Endothelial cell of umbilical vein (primary cell): ENCODE measurements around the gene IL3. TPM values are rescaled to one million over a fixed set of nuclear protein-coding genes. Genes with fewer than 3 reads are reported as not detected.

ENCODE experiments used
- BruUV-seq: library from RNA; stranded (reverse); fragments of 400-500 nt; replicated peaks from 2 replicates; lab custom pipeline; 2021; lab: Mats Ljungman, UMichigan
- CTCF ChIA-PET: fragments of 300-600, 350-600 bp; sonication (Branson Sonifier 250); formaldehyde crosslinking; loops from one replicate; lab custom pipeline; 2021; ENCODE audit warnings: antibody characterized with exemption, inconsistent platforms; lab: Charles Lee
- POLR2A ChIA-PET: fragments of 300-600, 350-600 bp; sonication (Branson Sonifier 250); formaldehyde crosslinking; loops from one replicate; lab custom pipeline; 2021; ENCODE audit warnings: antibody characterized with exemption, inconsistent platforms; lab: Charles Lee
- DNase-seq: peaks from one replicate; pipeline ENCODE4 v3.0.0-alpha.2; 2011; ENCODE audit warnings: low read depth, low spot score
- FAIRE-seq: peaks from 2 replicates; lab custom pipeline; 2011; peaks lifted over from hg19 to GRCh38; lab: Jason Lieb, UNC
- H2AFZ ChIP-seq: 2 replicates; pipeline ENCODE4 v1.6.0; 2012; ENCODE audit warnings: low read depth, low read length, control low read depth, inconsistent platforms
- H3K27ac ChIP-seq: 2 replicates; pipeline ENCODE4 v1.5.1; 2011; ENCODE audit warnings: low read depth, mild to moderate bottlenecking, control low read depth, low read length, moderate library complexity; ENCODE audit not compliant: insufficient read depth
- H3K27me3 ChIP-seq, 2 experiments: 2 replicates each; pipeline versions ENCODE4 v1.6.0 to v1.6.1; 2011; ENCODE audit warnings: low read length in 2 of 2, mixed read lengths in 1 of 2; ENCODE audit not compliant: control insufficient read depth in 2 of 2, insufficient read depth in 2 of 2
- H3K36me3 ChIP-seq, 2 experiments: 2 replicates in 1 of 2; 3 replicates in 1 of 2; pipeline ENCODE4 v1.5.1; 2011; ENCODE audit warnings: low read length in 2 of 2, mild to moderate bottlenecking in 1 of 2, moderate library complexity in 1 of 2; ENCODE audit not compliant: control insufficient read depth in 2 of 2, insufficient read depth in 2 of 2; ENCODE audit errors: extremely low read depth in 1 of 2
- H3K4me1 ChIP-seq: 3 replicates; pipeline ENCODE4 v1.5.1; 2011; ENCODE audit warnings: mild to moderate bottlenecking, low read length; ENCODE audit not compliant: control insufficient read depth, insufficient read depth; ENCODE audit errors: extremely low read depth
- H3K4me2 ChIP-seq: 2 replicates; pipeline ENCODE4 v1.6.1; 2011; ENCODE audit warnings: low read length, control low read depth, mixed read lengths; ENCODE audit not compliant: insufficient read depth
- H3K4me3 ChIP-seq, 3 experiments: fragments of 200-600 bp in 1 of 3; sonication (generic), shearing (Covaris generic) in 1 of 3; replicated peaks in 1 of 3; 2 replicates each; pipeline ENCODE4 v1.5.1; 2011 to 2016; ENCODE audit warnings: control low read depth in 3 of 3, low read length in 3 of 3, mild to moderate bottlenecking in 2 of 3, inconsistent platforms in 1 of 3, low read depth in 1 of 3, moderate library complexity in 1 of 3; ENCODE audit not compliant: insufficient read depth in 1 of 3
- H3K79me2 ChIP-seq: 2 replicates; pipeline ENCODE4 v1.6.0; 2012; ENCODE audit warnings: low read length, inconsistent platforms; ENCODE audit not compliant: control insufficient read depth, insufficient read depth
- H3K9ac ChIP-seq: replicated peaks from 2 replicates; pipeline ENCODE3; 2011; ENCODE audit warnings: low read length, control low read depth; ENCODE audit not compliant: insufficient read depth; ENCODE audit errors: extremely low read depth
- H3K9me1 ChIP-seq: replicated peaks from 3 replicates; pipeline ENCODE4 v1.6.0; 2011; ENCODE audit warnings: mild to moderate bottlenecking, low read length; ENCODE audit not compliant: control insufficient read depth, insufficient read depth; ENCODE audit errors: extremely low read depth
- H3K9me3 ChIP-seq: replicated peaks from 2 replicates; pipeline ENCODE4 v1.5.1; 2012; ENCODE audit warnings: low read length, inconsistent platforms; ENCODE audit not compliant: control insufficient read depth, insufficient read depth
- H4K20me1 ChIP-seq: replicated peaks from 2 replicates; pipeline ENCODE3; 2011; ENCODE audit warnings: mild to moderate bottlenecking, low read length; ENCODE audit not compliant: control insufficient read depth, insufficient read depth; ENCODE audit errors: extremely low read depth
- FOS ChIP-seq: IDR thresholded peaks from 2 replicates; pipeline ENCODE4 v1.6.1; 2011; ENCODE audit warnings: mild to moderate bottlenecking, low read length, moderate library complexity, borderline replicate concordance; ENCODE audit not compliant: insufficient read depth
- GATA2 ChIP-seq: IDR thresholded peaks from 2 replicates; pipeline ENCODE4 v1.7.0; 2011; ENCODE audit warnings: low read depth, mild to moderate bottlenecking, moderate library complexity, mixed read lengths, low read length; ENCODE audit not compliant: insufficient read length, insufficient read depth
- MAX ChIP-seq: IDR thresholded peaks from 2 replicates; pipeline ENCODE4 v1.6.1; 2011; ENCODE audit not compliant: insufficient read depth, insufficient read length
- MYC ChIP-seq: IDR thresholded peaks from one replicate; pipeline ENCODE4 v1.6.1; 2011; ENCODE audit warnings: mild to moderate bottlenecking, low read depth, low read length
- dilution Hi-C: fragments of 300-500 bp; cut with MboI; formaldehyde crosslinking; loops from one replicate; pipeline ENCODE4 v1.15.0; 2019; ENCODE audit warnings: low sequenced_read_pairs; ENCODE audit not compliant: extremely low pct_ligation_motif_present
- intact Hi-C: fragments of 100-400 bp; cut with micrococcal nuclease; formaldehyde crosslinking; loops from one replicate; pipeline ENCODE4 v1.10.0; 2022
- polyA plus RNA-seq, 4 experiments: library from polyadenylated mRNA; depleted of rRNA in 3 of 4; stranded (reverse) in 3 of 4; unstranded in 1 of 4; fragments of >200 nt; gene quantifications; 2 replicates each; pipeline versions ENCODE4 v1.2.1 to v1.2.3, GENCODE V29; 2011 to 2012; ENCODE audit warnings: missing spikeins in 1 of 4
- total RNA-seq: library from RNA; stranded (reverse); gene quantifications from 2 replicates; pipeline ENCODE4 v1.2.3, GENCODE V29; 2021
- TF ChIP-seq, protein P1 (sequence below), 2 donors: IDR thresholded peaks; 1 replicate in 1 of 2; 2 replicates in 1 of 2; pipeline ENCODE4 v1.5.1; 2011; ENCODE audit warnings: low read length in 2 of 2, mild to moderate bottlenecking in 2 of 2, moderate library complexity in 2 of 2, control low read depth in 1 of 2, inconsistent platforms in 1 of 2, low read depth in 1 of 2; ENCODE audit not compliant: insufficient read depth in 1 of 2; ENCODE audit errors: extremely low read depth in 1 of 2

IL3 gene
- total and polyA plus RNA-seq, 2 donors (not counting 3 experiments of a cell fraction or from before 2014, with no cell fraction given): not detected

- no peak for FAIRE-seq
- no peaks in the 10 kb centered on the region for H3K9me1 ChIP-seq
- H3K79me2 ChIP-seq: no peaks in the 10 kb centered on the region
- H3K27ac ChIP-seq: no peak overlapping the region
- no peak for TF ChIP-seq GATA2
- TF ChIP-seq FOS: no peak
- TF ChIP-seq MYC: no peak
- no peak for TF ChIP-seq MAX
- TF ChIP-seq, protein P1, sequence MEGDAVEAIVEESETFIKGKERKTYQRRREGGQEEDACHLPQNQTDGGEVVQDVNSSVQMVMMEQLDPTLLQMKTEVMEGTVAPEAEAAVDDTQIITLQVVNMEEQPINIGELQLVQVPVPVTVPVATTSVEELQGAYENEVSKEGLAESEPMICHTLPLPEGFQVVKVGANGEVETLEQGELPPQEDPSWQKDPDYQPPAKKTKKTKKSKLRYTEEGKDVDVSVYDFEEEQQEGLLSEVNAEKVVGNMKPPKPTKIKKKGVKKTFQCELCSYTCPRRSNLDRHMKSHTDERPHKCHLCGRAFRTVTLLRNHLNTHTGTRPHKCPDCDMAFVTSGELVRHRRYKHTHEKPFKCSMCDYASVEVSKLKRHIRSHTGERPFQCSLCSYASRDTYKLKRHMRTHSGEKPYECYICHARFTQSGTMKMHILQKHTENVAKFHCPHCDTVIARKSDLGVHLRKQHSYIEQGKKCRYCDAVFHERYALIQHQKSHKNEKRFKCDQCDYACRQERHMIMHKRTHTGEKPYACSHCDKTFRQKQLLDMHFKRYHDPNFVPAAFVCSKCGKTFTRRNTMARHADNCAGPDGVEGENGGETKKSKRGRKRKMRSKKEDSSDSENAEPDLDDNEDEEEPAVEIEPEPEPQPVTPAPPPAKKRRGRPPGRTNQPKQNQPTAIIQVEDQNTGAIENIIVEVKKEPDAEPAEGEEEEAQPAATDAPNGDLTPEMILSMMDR (IDR thresholded peaks at IDR 0.05; ENCODE audit: extremely low read depth in 1 of 2, insufficient read depth in 1 of 2, low read depth in 1 of 2, low read length in 2 of 2): no peak
- ChIA-PET CTCF (interaction anchor here (1.4 kb wide), 1 partner anchor 15 kb away, joined by 3 read pairs; no protein-coding TSS in a partner anchor), POLR2A (no interaction called here)
- no peaks in the 10 kb centered on the region for H4K20me1 ChIP-seq
- H3K4me2 ChIP-seq: no peak overlapping the region
- no peak for DNase-seq
- peaks cover 17% of the 10 kb centered on the region for H3K4me1 ChIP-seq
- intact Hi-C loops (no loop called here), dilution Hi-C loops (no loop called here)
- no peak overlapping the region for H2AFZ ChIP-seq
- H3K9ac ChIP-seq: no peak overlapping the region
- no peaks in the 10 kb centered on the region for H3K36me3 ChIP-seq
- BruUV-seq: no TSS peak
- H3K9me3 ChIP-seq: no peaks in the 10 kb centered on the region
- peaks cover 0 to 4% of the 10 kb centered on the region in 2 experiments for H3K27me3 ChIP-seq
- no peak overlapping the region for H3K4me3 ChIP-seq
These were observed 41.0 kb downstream of the IL3 start for GRCh38 chr5:132101385-132101880.
